ENCODE results near the gene GP9.
A peak's percentile ranks its signal among the peaks of the same experiment; 100 is the strongest.
"Not testable (repeated sequence)": the region's sequence is repeated elsewhere in the genome, so short reads cannot be mapped to it uniquely, and the experiment has no call there.

GP9 gene

GRCh38 chr3:129065720-129066073, 5.1 kb downstream of the GP9 start:
- Histone ChIP-seq H3K4me1 (ENCODE audit: insufficient read depth, low read length) (no peaks in the 10 kb centered on the region), H3K9me3 (ENCODE audit: low read length) (no peaks in the 10 kb centered on the region), H3K27me3 (ENCODE audit: control insufficient read depth in 1 of 2, insufficient read depth in 2 of 2, low read length in 2 of 2) (no peaks in the 10 kb centered on the region), H3K4me3 (ENCODE audit: low read depth in 1 of 2, low read length in 2 of 2) (no peak overlapping the region), H3K27ac (ENCODE audit: low read depth, low read length) (no peak overlapping the region), H3K36me3 (ENCODE audit: insufficient read depth, low read length) (no peaks in the 10 kb centered on the region), H3K9ac (ENCODE audit: low read length) (no peak overlapping the region)

GRCh38 chr3:129067719-129068118, 7.1 kb downstream of the GP9 start:
- not testable (repeated sequence) for H3K27ac ChIP-seq (ENCODE audit: low read depth, low read length); H3K27me3 ChIP-seq (ENCODE audit: control insufficient read depth in 1 of 2, insufficient read depth in 2 of 2, low read length in 2 of 2); H3K4me3 ChIP-seq (ENCODE audit: low read depth in 1 of 2, low read length in 2 of 2); H3K9ac ChIP-seq (ENCODE audit: low read length); H3K4me1 ChIP-seq (ENCODE audit: insufficient read depth, low read length); H3K9me3 ChIP-seq (ENCODE audit: low read length); H3K36me3 ChIP-seq (ENCODE audit: insufficient read depth, low read length)

- Histone ChIP-seq H3K4me3 (ENCODE audit: low read depth in 1 of 2, low read length in 2 of 2) (peak overlapping the region in 1 of 2 donors; percentile 31), H3K9me3 (ENCODE audit: low read length) (no peaks in the 10 kb centered on the region), H3K9ac (ENCODE audit: low read length) (no peak overlapping the region), H3K27ac (ENCODE audit: low read depth, low read length) (no peak overlapping the region), H3K27me3 (ENCODE audit: control insufficient read depth in 1 of 2, insufficient read depth in 2 of 2, low read length in 2 of 2) (no peaks in the 10 kb centered on the region), H3K4me1 (ENCODE audit: insufficient read depth, low read length) (no peaks in the 10 kb centered on the region), H3K36me3 (ENCODE audit: insufficient read depth, low read length) (no peaks in the 10 kb centered on the region)
Observed at GRCh38 chr3:129068291-129068886, 7.8 kb downstream of the GP9 start.

- H3K4me3 ChIP-seq (ENCODE audit: low read depth in 1 of 2, low read length in 2 of 2); H3K27me3 ChIP-seq (ENCODE audit: control insufficient read depth in 1 of 2, insufficient read depth in 2 of 2, low read length in 2 of 2); H3K9me3 ChIP-seq (ENCODE audit: low read length); H3K9ac ChIP-seq (ENCODE audit: low read length); H3K36me3 ChIP-seq (ENCODE audit: insufficient read depth, low read length); H3K27ac ChIP-seq (ENCODE audit: low read depth, low read length); H3K4me1 ChIP-seq (ENCODE audit: insufficient read depth, low read length): not testable (repeated sequence)
Observed at GRCh38 chr3:129069313-129070085, 8.9 kb downstream of the GP9 start.

- H3K9ac ChIP-seq (ENCODE audit: low read length): no peak overlapping the region
- no peak overlapping the region for H3K4me3 ChIP-seq (ENCODE audit: low read depth in 1 of 2, low read length in 2 of 2)
- no peaks in the 10 kb centered on the region for H3K27me3 ChIP-seq (ENCODE audit: control insufficient read depth in 1 of 2, insufficient read depth in 2 of 2, low read length in 2 of 2)
- no peak overlapping the region for H3K27ac ChIP-seq (ENCODE audit: low read depth, low read length)
- no peaks in the 10 kb centered on the region for H3K9me3 ChIP-seq (ENCODE audit: low read length)
- no peaks in the 10 kb centered on the region for H3K4me1 ChIP-seq (ENCODE audit: insufficient read depth, low read length)
- H3K36me3 ChIP-seq (ENCODE audit: insufficient read depth, low read length): no peaks in the 10 kb centered on the region
Observed at GRCh38 chr3:129070086-129070885, 9.7 kb downstream of the GP9 start.

DNA sequence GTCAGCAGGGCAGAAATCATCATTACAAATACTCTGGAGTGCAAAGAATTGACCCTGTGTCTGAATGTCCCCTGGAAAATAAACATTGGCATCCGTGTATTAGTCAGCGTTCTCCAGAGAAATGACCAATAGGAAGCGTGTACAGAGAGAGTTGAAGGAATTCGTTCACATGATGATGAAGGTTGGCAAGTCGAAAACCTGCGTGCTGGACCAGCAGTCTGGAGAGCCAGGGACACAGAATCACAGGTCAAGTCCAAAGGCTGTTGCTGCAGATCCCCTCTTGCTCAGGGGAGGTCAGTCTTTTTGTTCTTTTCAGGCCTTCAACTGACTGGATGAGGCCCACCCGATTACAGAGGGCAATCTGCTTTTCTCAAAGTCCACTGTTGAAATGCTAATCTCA, 16.6 kb downstream of the GP9 start:
- H3K9ac ChIP-seq (ENCODE audit: low read length): no peak overlapping the region
- H3K27me3 ChIP-seq (ENCODE audit: control insufficient read depth in 1 of 2, insufficient read depth in 2 of 2, low read length in 2 of 2): no peaks in the 10 kb centered on the region
- no peaks in the 10 kb centered on the region for H3K36me3 ChIP-seq (ENCODE audit: insufficient read depth, low read length)
- no peak overlapping the region for H3K27ac ChIP-seq (ENCODE audit: low read depth, low read length)
- no peaks in the 10 kb centered on the region for H3K4me1 ChIP-seq (ENCODE audit: insufficient read depth, low read length)
- no peaks in the 10 kb centered on the region for H3K9me3 ChIP-seq (ENCODE audit: low read length)
- H3K4me3 ChIP-seq (ENCODE audit: low read depth in 1 of 2, low read length in 2 of 2): no peak overlapping the region

DNA sequence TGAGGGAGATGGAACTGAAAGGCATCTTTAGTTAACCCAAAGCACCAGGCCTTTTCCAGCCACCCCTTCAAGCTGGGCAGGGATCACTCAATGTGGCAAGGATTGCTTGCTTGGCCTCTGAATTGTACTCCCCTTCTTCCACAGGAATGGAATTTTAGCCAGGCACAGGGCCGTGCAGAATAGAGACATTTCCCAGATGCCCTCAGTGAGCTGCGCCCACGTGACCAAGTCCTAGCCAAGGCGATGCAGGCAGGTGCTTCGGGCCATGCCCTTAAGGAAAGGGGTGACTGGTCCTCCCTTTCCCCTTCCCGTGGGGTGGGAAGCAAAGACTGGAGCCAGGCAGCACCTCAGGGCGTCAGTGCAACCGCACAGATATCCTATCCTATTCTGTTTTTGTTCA, 17.9 kb downstream of the GP9 start:
- Histone ChIP-seq H3K9me3 (ENCODE audit: low read length) (no peaks in the 10 kb centered on the region), H3K36me3 (ENCODE audit: insufficient read depth, low read length) (no peaks in the 10 kb centered on the region), H3K27me3 (ENCODE audit: control insufficient read depth in 1 of 2, insufficient read depth in 2 of 2, low read length in 2 of 2) (no peaks in the 10 kb centered on the region), H3K4me1 (ENCODE audit: insufficient read depth, low read length) (no peaks in the 10 kb centered on the region), H3K4me3 (ENCODE audit: low read depth in 1 of 2, low read length in 2 of 2) (no peak overlapping the region), H3K27ac (ENCODE audit: low read depth, low read length) (no peak overlapping the region), H3K9ac (ENCODE audit: low read length) (no peak overlapping the region)

- no peak overlapping the region for H3K9ac ChIP-seq (ENCODE audit: low read length)
- H3K4me1 ChIP-seq (ENCODE audit: insufficient read depth, low read length): peaks cover 2% of the 10 kb centered on the region
- no peaks in the 10 kb centered on the region for H3K9me3 ChIP-seq (ENCODE audit: low read length)
- H3K4me3 ChIP-seq (ENCODE audit: low read depth in 1 of 2, low read length in 2 of 2): no peak overlapping the region
- H3K27ac ChIP-seq (ENCODE audit: low read depth, low read length): no peak overlapping the region
- H3K36me3 ChIP-seq (ENCODE audit: insufficient read depth, low read length): no peaks in the 10 kb centered on the region
- H3K27me3 ChIP-seq (ENCODE audit: control insufficient read depth in 1 of 2, insufficient read depth in 2 of 2, low read length in 2 of 2): no peaks in the 10 kb centered on the region
Observed at GRCh38 chr3:129081503-129081902, 20.9 kb downstream of the GP9 start.

GRCh38 chr3:129082026-129082425, 21.4 kb downstream of the GP9 start:
- Histone ChIP-seq H3K4me3 (ENCODE audit: low read depth in 1 of 2, low read length in 2 of 2) (no peak overlapping the region), H3K27me3 (ENCODE audit: control insufficient read depth in 1 of 2, insufficient read depth in 2 of 2, low read length in 2 of 2) (no peaks in the 10 kb centered on the region), H3K9me3 (ENCODE audit: low read length) (no peaks in the 10 kb centered on the region), H3K9ac (ENCODE audit: low read length) (no peak overlapping the region), H3K36me3 (ENCODE audit: insufficient read depth, low read length) (no peaks in the 10 kb centered on the region), H3K4me1 (ENCODE audit: insufficient read depth, low read length) (peaks cover 8% of the 10 kb centered on the region), H3K27ac (ENCODE audit: low read depth, low read length) (no peak overlapping the region)

GRCh38 chr3:129084501-129084900, 23.9 kb downstream of the GP9 start:
- peaks cover 11% of the 10 kb centered on the region for H3K4me1 ChIP-seq (ENCODE audit: insufficient read depth, low read length)
- H3K36me3 ChIP-seq (ENCODE audit: insufficient read depth, low read length): no peaks in the 10 kb centered on the region
- H3K4me3 ChIP-seq (ENCODE audit: low read depth in 1 of 2, low read length in 2 of 2): no peak overlapping the region
- H3K27me3 ChIP-seq (ENCODE audit: control insufficient read depth in 1 of 2, insufficient read depth in 2 of 2, low read length in 2 of 2): no peaks in the 10 kb centered on the region
- no peaks in the 10 kb centered on the region for H3K9me3 ChIP-seq (ENCODE audit: low read length)
- no peak overlapping the region for H3K27ac ChIP-seq (ENCODE audit: low read depth, low read length)
- no peak overlapping the region for H3K9ac ChIP-seq (ENCODE audit: low read length)

DNA sequence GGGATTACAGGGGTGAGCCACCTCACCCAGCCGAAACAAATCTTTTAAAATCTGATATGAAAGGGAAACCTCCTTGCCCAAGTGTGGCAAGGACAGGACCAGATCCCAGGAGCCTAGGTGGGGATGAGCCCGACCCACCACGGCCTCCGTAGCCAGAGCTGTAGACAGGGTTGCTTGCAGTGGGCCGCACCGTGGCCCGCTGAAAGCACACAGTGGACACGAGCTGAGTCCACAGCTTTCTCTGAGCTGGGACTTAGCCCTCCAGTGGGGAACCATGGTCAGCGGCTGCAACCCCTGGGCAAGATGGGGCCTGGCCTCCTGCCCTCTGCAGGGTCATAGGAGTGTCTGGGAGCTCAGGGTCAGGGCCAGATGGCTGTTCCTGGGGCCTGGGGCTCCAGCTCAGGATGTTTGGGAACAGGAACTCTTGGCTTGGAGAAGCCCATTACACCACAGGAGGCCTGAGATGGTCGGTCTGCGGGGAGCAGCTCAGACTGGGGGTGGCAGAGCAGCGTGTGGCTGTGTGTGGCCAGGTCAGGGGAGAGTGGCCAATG, 24.7 kb downstream of the GP9 start:
- Histone ChIP-seq H3K4me1 (ENCODE audit: insufficient read depth, low read length) (peaks cover 11% of the 10 kb centered on the region), H3K4me3 (ENCODE audit: low read depth in 1 of 2, low read length in 2 of 2) (no peak overlapping the region), H3K9me3 (ENCODE audit: low read length) (no peaks in the 10 kb centered on the region), H3K27ac (ENCODE audit: low read depth, low read length) (no peak overlapping the region), H3K27me3 (ENCODE audit: control insufficient read depth in 1 of 2, insufficient read depth in 2 of 2, low read length in 2 of 2) (no peaks in the 10 kb centered on the region), H3K36me3 (ENCODE audit: insufficient read depth, low read length) (no peaks in the 10 kb centered on the region), H3K9ac (ENCODE audit: low read length) (no peak overlapping the region)

All from muscle layer of colon (tissue), 2 donors.